Retina (tissue), 1 donor: ENCODE results near the gene ULK4.
"Not testable (repeated sequence)": the region's sequence is repeated elsewhere in the genome, so short reads cannot be mapped to it uniquely, and the experiment has no call there.

Source experiments
- DNase-seq: peaks from one replicate; pipeline ENCODE4 v3.0.0-alpha.2; 2016

Gene ULK4

GRCh38 chr3:41565948-41566514 lies 395.9 kb downstream of the ULK4 start:
- no peak for DNase-seq

DNA sequence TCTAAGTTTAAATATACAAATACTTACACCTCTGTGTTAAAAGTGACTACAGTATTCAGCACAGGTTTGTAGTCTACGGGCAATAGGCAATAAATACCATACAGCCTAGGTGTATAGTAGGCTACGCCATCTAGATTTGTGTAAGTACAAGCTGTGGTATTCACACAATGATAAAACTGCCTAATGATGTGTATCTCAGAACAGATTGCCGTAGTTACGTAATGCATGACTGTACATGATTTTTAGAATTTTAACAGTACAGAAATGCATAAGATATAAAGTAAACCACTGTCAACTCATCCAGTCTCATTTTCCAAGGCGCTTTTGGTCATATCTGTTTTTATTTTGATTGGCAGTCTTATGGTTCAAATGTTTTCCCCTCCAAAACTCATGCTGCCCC lies 396.9 kb downstream of the ULK4 start:
- no peak for DNase-seq

DNA sequence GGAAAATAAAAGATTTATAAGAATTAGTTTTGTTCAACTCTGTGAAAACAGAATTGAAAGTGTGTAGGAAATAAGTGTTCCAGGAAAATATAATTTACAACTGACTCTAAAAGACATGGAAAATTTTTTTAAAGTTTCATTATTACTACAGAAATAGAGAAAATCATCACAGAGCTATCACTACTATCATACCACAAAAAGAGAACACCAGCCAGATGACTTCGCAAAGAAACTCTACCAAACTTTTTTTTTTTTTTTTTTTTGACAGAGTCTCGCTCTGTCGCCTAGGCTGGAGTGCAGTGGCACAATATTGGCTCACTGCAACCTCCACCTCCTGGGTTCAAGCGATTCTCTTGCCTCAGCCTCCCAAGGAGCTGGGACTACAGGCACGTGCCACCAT lies 405.7 kb downstream of the ULK4 start:
- not testable (repeated sequence) for DNase-seq

- DNase-seq, result no peak
Measured at GRCh38 chr3:41532976-41533375, 428.9 kb downstream of the ULK4 start.

DNA sequence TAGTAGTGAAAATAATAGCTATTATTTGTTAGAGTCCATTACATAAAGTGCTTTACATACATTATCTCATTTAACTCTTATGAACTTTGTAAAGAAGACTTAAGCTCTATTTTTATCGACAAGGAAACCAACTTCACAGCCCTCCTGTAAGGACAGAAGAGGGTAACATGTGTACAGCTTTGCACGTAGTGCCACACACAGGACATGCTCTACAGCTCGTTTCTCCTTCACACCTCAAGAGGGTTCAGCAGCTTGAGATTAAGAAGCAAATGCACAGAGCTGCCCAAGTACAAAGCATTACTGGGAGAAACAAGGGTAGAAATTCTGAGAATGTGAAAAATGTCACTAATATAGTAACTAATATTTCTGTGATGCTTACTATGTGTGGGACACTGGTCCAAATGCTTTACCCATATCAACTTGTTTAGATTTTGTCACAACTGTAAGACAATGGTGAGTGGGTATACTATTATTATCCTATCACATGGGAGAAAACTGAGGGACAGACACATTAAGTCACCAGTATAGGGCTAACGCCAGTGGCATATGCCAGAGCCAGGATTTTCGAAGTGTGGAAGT lies 434.8 kb downstream of the ULK4 start:
- DNase-seq, result no peak

DNA sequence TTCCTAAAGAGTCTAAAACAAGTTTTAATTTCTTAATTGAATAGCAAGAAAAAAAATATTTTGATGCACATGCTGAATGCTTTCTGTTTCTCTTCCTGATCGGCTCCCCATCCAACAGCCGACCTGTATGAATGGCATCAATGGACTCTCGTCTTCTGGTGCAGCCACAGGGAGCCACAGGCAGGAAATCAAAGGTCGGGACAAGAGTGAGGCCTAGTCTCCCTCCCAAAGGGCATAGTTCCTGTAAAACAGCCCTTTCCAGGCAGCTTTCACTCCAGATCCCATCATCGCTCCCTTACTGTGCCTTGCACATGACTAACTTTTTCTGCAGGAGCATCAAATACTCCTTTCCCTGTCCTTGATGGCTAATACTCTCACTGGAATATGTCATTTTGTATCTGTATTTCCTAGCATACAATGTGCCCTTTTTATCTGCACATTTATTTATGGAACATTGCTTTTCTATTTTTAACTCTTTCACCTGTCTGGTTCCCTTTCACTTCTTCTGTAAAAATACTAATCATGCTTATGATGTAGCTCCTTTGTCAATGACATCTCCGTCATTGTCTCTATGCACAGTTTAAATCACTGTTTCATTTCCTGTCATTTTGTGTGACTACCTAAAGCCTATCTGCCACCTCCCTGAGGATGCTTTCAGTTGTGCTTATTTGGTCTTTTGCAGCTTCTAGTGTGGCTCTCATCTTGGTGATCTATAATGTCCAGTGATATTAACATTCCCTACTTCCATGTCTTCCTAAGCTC lies 436.4 kb downstream of the ULK4 start:
- DNase-seq, result no peak

DNA sequence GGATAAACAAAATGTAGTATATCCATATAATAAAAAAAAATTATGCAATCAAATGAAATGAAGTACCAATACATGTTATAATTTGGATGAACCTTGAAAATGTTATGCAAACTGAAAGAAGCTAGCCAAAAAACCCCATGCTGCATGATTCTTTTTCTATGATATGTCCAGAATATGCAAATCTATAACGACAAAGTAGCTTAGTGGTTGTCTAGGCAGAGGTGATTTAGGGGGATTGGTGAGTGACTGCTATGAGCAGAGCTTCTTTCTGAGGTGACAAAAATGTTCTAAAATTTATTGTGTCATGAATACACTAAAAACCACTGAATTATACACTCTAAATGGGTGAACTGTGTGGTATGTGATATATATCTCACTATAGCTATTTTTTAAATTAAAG lies 438.0 kb downstream of the ULK4 start:
- no peak for DNase-seq

GRCh38 chr3:41522612-41523011 lies 439.3 kb downstream of the ULK4 start:
- no peak for DNase-seq

DNA sequence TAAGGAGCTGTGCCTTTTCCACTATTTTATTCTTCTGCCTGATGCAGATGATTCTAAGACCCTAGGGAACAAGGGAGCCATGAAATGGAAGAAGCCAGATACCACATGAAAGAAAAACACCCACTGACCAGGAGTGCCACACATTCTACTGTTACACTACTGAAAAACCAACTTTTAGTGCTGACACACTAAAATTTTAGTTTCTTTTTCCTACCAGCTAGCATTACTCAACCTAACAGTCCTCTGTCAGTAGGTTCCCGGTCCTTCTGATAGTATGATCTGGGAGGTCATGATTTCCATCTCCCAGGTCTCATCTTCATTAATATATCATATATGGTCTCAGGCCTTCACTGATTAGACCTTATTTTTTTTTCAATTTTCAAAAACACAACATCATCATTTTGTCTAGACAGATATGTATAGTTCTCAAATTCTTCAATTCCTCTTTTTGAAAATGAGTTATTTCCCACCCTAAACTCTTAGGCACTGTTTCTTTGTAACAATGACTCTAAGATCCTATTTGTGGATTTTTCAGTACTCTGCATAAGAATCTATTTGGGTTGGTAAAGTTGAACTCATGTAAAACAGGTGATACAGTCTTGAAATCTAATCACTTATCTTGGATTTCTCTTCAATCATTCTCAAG lies 440.8 kb downstream of the ULK4 start:
- DNase-seq, result no peak

GRCh38 chr3:41519746-41520145 lies 442.2 kb downstream of the ULK4 start:
- no peak for DNase-seq

GRCh38 chr3:41518626-41519025 lies 443.3 kb downstream of the ULK4 start:
- DNase-seq, result no peak

DNA sequence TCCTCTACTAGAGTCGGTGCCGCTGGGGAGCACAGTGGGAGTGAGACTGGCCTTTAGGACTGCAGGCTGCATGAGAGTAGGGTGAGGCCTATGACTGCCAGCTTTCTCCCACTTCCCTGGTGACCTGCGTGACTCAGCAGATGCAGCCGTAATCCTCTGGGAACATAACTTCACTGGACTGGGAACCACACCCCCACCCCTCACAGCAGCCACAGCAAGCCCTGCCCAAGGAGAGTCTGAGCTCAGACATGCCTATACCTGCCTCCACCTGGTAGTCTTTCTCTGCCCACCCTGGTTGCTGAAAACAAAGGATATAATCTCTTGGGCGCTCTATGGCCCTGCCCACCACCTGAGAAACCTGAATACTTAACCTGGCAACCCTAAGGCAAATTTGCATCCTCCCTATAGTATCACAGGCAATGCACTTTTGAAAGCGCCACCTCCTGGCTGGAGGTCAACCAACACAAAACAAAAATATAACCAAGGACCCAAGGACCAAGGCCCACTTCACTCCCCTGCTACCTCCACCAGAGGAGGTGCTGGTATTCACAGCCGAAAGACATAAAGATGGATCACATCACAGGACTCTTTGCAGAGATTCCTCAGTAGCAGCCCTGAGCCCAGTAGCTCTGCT lies 453.7 kb downstream of the ULK4 start:
- no peak for DNase-seq

DNA sequence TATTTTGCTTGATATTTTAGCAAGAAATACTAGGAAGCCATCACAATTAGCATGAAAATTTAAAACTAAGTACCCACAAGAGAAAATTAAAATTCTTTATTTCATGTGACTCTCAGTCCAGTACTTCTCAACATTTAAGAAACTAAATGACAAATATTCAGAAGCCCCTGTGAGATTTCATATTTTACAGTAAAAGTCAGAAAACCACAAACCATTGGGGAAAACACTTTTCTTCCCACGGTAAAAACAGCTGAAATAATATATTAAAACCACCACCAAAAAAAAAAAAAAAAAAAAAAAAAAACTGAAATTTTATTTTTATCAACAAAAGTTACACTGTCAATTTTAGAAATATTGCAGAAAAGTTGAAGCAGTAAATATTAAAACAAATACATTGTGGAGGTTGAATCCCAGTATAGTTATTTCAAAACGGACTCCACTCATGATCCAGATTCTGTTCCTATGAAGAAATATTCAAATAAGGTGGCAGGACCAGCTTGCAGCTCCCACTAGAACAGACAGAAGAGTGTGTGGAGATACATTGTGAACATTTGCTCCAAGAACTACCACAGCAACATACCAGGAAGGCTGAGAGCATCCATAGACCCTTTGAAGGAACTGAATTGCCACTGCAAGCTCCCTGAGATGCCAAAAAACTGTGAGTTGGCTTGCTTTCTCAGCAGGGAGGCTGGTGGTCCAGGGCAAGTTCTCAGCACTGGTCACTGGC lies 454.4 kb downstream of the ULK4 start:
- no peak for DNase-seq

DNA sequence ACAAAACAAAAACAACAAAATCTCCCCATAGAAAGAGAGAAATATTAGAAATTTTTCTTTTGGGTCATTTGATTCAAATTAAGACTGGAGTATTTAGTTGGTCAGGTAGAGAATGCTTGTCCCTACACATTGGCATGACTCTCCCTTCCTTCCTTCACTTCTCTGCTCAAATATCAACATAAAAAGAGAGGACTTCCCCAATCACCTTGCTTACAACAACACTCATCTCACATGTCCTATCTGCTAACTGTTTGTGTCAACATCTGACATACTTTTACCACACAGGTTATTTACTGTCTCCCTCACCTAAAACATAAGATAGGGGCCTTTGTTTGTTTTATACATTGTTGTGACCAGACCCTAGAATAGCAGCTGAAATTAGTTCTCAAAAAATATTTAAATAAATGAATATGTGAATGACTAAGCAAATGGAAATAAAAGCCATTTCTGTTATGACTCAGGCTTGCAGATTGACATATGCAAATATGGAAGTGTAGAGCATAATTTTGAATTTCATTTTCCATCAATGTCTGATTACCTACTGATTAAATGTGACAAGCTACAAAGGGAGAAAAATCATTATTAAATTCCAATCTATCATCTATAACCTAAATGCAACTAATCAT lies 457.8 kb downstream of the ULK4 start:
- DNase-seq, result no peak

DNA sequence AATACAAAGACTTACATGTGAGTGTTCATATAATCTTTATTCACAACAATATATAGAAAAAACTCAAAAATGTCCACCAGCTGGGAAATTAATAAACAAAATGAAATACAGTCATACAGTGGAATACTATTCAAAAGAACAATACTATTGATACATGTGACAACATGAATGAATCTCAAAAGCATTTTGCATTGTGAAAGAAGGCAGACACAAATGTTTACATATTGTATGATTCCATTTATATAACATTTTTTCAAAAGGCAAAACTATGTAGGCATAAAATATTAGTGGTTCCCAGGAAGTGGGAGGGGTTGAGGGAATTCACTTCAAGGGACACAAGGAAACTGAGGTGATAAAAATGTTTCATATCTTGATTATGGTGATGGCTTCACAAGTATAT lies 459.4 kb downstream of the ULK4 start:
- no peak for DNase-seq

- DNase-seq, result no peak
Measured at GRCh38 chr3:41502023-41502422, 459.9 kb downstream of the ULK4 start.

- DNase-seq, result no peak
Measured at GRCh38 chr3:41498847-41499246, 463.1 kb downstream of the ULK4 start.

DNA sequence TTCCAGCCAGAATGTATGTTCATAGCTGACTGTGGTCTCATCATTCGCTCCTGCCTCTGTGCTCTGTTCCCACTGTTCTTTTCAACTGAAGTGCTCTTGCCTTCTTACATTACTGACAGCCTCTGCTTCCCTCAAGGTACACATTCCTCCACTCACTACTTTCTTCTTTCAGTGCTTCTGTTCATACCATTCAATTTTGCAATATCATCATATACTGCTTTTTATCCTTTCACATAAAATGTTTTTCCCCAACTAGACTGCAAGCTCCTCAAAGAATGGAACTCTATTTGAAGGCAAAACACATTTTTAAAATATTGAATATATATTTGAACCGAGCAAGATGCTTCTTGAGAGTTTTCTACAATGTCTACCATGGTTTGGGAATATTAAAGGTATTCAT lies 471.5 kb downstream of the ULK4 start:
- no peak for DNase-seq

- no peak for DNase-seq
Measured at GRCh38 chr3:41489231-41489630, 472.7 kb downstream of the ULK4 start.

DNA sequence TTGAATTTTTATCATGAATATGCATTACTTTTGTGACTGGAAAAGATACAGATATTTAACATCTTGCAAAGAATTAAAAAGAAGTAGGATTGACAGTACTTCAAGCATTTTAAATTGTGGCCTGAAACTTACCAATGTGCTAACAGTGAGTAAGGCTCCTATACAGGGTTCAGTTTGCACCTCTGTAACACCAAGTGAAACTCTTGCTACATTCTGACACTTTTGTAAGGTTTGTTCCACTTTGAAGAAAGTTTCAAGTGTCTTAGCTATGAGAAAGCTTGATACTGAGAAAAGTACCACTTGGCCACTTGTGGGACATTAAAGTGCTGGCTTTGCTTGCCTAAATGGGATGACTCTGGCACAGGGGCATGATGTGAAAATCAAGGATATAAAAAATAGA lies 473.4 kb downstream of the ULK4 start:
- DNase-seq, result no peak

DNA sequence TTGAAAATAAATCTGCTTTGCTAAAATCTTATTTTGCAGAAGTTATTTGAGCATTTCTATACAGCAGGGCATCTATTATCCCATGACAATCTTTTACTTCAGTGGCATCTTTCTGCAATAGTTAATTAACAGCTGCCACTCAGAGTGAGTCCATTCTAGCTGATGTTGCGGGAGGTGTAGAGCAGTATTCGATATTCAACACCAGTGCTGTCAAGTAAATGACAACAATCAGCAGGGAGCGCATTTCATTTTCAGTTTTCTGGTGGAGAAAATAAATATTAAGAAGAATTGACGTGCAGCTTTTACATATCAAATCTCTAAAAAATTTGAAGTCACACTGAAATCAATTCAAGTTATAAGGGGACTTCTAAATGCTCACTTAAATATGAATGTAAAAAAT lies 476.4 kb downstream of the ULK4 start:
- no peak for DNase-seq

DNA sequence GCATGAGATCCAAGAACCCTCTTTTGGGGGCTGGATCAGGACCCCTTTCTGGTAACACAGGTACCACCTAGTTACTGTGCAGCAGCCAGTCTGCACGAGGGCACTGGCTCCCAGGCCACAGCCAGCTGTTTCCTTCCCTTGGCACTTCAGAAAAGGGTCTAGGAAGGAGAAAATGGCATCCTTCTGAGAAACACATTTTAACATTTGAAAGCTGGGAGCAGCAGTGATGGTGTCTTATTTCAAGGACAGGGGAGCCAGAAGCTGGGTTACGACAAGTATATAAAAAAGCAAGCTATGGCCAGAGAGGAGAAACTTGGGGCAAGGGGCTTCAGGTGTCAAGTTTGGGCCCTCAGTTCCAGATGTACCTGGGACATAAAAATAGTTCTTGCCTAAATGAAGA lies 479.8 kb downstream of the ULK4 start:
- DNase-seq, result no peak
